Body of pancreas (tissue), 4 donors: ENCODE data around the gene CNNM4. TPM values are rescaled to one million over a fixed set of nuclear protein-coding genes. Genes with fewer than 3 reads are reported as not detected.
"Not testable (repeated sequence)": the region's sequence is repeated elsewhere in the genome, so short reads cannot be mapped to it uniquely, and the experiment has no call there.

Experiments
- ATAC-seq: fragments of 150-250 bp; one replicate; pipeline ENCODE4 v1.9.1; 2016
- DNase-seq, 4 donors: peaks; one replicate each; pipeline ENCODE4 v3.0.0-alpha.2; 2019
- H3K27ac ChIP-seq, 4 donors: fragments of 200-600 bp; sonication (generic); 1 replicate in 3 of 4; 2 replicates in 1 of 4; pipeline versions ENCODE4 v1.5.1 to v1.6.1; 2016 to 2019; ENCODE audit warnings: mild to moderate bottlenecking in 1 of 4, mixed read lengths in 1 of 4, moderate library complexity in 1 of 4
- H3K27me3 ChIP-seq, 2 donors: fragments of 200-600 bp; sonication (generic); one replicate each; pipeline ENCODE4 v1.6.0; 2016; ENCODE audit warnings: mild to moderate bottlenecking in 1 of 2
- H3K36me3 ChIP-seq, 2 donors: fragments of 200-600 bp; sonication (generic); replicated peaks in 1 of 2; 2 replicates each; pipeline ENCODE4 v1.5.1; 2016; ENCODE audit warnings: low read depth in 2 of 2; ENCODE audit not compliant: insufficient read depth in 1 of 2
- H3K4me1 ChIP-seq: fragments of 200-600 bp; sonication (generic); one replicate; pipeline ENCODE4 v1.6.0; 2016
- H3K4me3 ChIP-seq, 2 donors: fragments of 200-600 bp; sonication (generic); 1 replicate in 1 of 2; 2 replicates in 1 of 2; pipeline ENCODE4 v1.5.1; 2016 to 2019
- H3K9me3 ChIP-seq, 3 donors: fragments of 200-600 bp; sonication (generic); 1 replicate in 2 of 3; 2 replicates in 1 of 3; pipeline ENCODE4 v1.5.1; 2016
- CTCF ChIP-seq, 7 experiments: fragments of 450-650 bp in 4 of 7; fragments of 200-600 bp in 3 of 7; sonication (generic) in 3 of 7; IDR thresholded peaks; one replicate each; pipeline ENCODE4 v1.5.1; 2016 to 2019; ENCODE audit warnings: antibody characterized with exemption in 7 of 7
- POLR2A ChIP-seq, 3 donors: fragments of 450-650 bp; IDR thresholded peaks; one replicate each; pipeline ENCODE4 v1.6.1; 2016; ENCODE audit warnings: antibody characterized with exemption in 3 of 3, mild to moderate bottlenecking in 2 of 3
- WGBS, 2 donors: methylation state at CpG; one replicate each; pipeline ENCODE4 v1.1.5; 2017; 5-methylcytosine and 5-hydroxymethylcytosine counted together
- intact Hi-C: fragments of 100-400 bp; cut with DNase I; formaldehyde crosslinking; loops from one replicate; pipeline ENCODE4 v1.15.1; 2023
- total RNA-seq, 2 donors: library from RNA; depleted of rRNA; stranded (reverse); fragments of >200 nt; gene quantifications; one replicate each; pipeline ENCODE4 v1.1.0, GENCODE V29; 2016

CNNM4 gene
- total RNA-seq, 2 donors from 2014 or later: 4.3 to 7.8 TPM

GRCh38 chr2:96802721-96803120 lies 42.0 kb downstream of the CNNM4 start:
- Histone ChIP-seq H3K27me3 (no peaks in the 10 kb centered on the region), H3K27ac (no peak overlapping the region), H3K9me3 (no peaks in the 10 kb centered on the region), H3K36me3 (no peaks in the 10 kb centered on the region), H3K4me1 (peaks cover 7% of the 10 kb centered on the region), H3K4me3 (no peak overlapping the region)
- no peak for DNase-seq
- ATAC-seq: no peak
- TF ChIP-seq POLR2A (IDR thresholded peaks at IDR 0.05) (no peak), CTCF (IDR thresholded peaks at IDR 0.05) (no peak)
- intact Hi-C loops: loop anchor here (5.0 kb wide), 1 partner anchor 250 kb away; no protein-coding TSS in a partner anchor
- 73 to 89% methylated on average over 4 to 7 of the region's 7 CpGs for WGBS, 2 donors

DNA sequence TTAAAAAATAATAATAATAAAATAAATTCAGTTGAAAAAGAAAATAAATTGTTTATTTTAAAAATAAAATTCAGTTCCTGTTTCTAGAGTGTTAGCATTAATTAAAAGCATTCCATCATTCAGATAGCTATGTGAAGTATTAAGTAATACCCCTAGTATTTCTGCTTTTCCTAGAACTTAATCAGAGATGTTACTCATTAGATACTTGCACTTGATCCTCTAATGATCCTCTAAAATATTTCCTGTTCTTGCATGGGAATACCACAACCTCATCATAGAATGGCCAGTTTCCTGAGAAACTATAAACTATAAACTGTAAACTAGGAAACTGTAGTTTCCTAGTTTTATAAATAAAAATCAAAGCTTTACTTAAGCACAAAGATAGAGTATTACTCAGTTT lies 44.3 kb downstream of the CNNM4 start:
- peaks cover 7% of the 10 kb centered on the region for H3K4me1 ChIP-seq
- no peaks in the 10 kb centered on the region for H3K27me3 ChIP-seq
- H3K4me3 ChIP-seq: no peak overlapping the region
- no peaks in the 10 kb centered on the region for H3K9me3 ChIP-seq
- ATAC-seq (no peak), DNase-seq (no peak)
- no peak for TF ChIP-seq CTCF (IDR thresholded peaks at IDR 0.05)
- no peak for TF ChIP-seq POLR2A (IDR thresholded peaks at IDR 0.05)
- H3K27ac ChIP-seq: no peak overlapping the region
- H3K36me3 ChIP-seq: no peaks in the 10 kb centered on the region
- intact Hi-C loops: loop anchor here (5.0 kb wide), 1 partner anchor 253 kb away; no protein-coding TSS in a partner anchor

DNA sequence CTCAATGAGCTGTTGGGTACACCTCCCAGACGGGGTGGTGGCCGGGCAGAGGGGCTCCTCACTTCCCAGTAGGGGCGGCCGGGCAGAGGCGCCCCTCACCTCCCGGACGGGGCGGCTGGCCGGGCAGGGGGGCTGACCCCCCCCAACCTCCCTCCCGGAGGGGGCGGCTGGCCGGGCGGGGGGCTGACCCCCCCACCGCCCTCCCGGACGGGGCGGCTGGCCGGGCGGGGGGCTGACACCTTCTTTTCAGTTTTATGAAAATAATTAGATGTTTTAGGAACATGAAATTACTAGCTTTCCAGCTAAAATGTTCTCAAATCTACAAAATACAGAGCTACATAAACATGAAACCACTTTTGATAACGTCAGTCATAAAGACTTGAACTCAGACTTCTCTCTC lies 45.2 kb downstream of the CNNM4 start:
- WGBS, 2 donors: 72 to 79% methylated on average over 1 to 9 of the region's 20 CpGs
- peak overlapping the region in 2 of 4 donors; percentile 37 to 49 for H3K27ac ChIP-seq
- H3K27me3 ChIP-seq, H3K36me3 ChIP-seq, ATAC-seq, H3K9me3 ChIP-seq, DNase-seq, H3K4me1 ChIP-seq, intact Hi-C loops, H3K4me3 ChIP-seq: not testable (repeated sequence)

- intact Hi-C loops: no loop called here
- no peaks in the 10 kb centered on the region for H3K4me1 ChIP-seq
- H3K9me3 ChIP-seq: no peaks in the 10 kb centered on the region
- H3K27me3 ChIP-seq: no peaks in the 10 kb centered on the region
- H3K36me3 ChIP-seq: no peaks in the 10 kb centered on the region
- 77 to 80% methylated on average over 23 of the region's 23 CpGs for whole genome bisulfite sequencing, 2 donors
- no peak overlapping the region for H3K4me3 ChIP-seq
- peak overlapping the region in 2 of 4 donors; percentile 37 to 49 for H3K27ac ChIP-seq
- ATAC-seq (peak; percentile 55), DNase-seq (peak in 2 of 4 donors; percentile 30 to 55)
- TF ChIP-seq CTCF (IDR thresholded peaks at IDR 0.05) (no peak), POLR2A (IDR thresholded peaks at IDR 0.05) (no peak)
Measured at GRCh38 chr2:96806468-96807126, 45.9 kb downstream of the CNNM4 start.

- peak overlapping the region in 2 of 4 donors; percentile 37 to 49 for H3K27ac ChIP-seq
- TF ChIP-seq POLR2A (IDR thresholded peaks at IDR 0.05) (no peak), CTCF (IDR thresholded peaks at IDR 0.05) (no peak)
- H3K4me3 ChIP-seq: no peak overlapping the region
- DNase-seq (no peak), ATAC-seq (no peak)
- 66 to 67% methylated on average over 10 of the region's 10 CpGs for WGBS, 2 donors
- no peaks in the 10 kb centered on the region for H3K9me3 ChIP-seq
- no peaks in the 10 kb centered on the region for H3K4me1 ChIP-seq
- H3K27me3 ChIP-seq: no peaks in the 10 kb centered on the region
- intact Hi-C loops: no loop called here
- H3K36me3 ChIP-seq: no peaks in the 10 kb centered on the region
Measured at GRCh38 chr2:96807127-96807471, 46.4 kb downstream of the CNNM4 start.
